Suprapubic skin (tissue), 4 donors: ENCODE measurements around the gene HDGF. TPM values are rescaled to one million over a fixed set of nuclear protein-coding genes. Genes with fewer than 3 reads are reported as not detected.

Experiments
- DNase-seq, 2 donors: peaks; one replicate each; pipeline ENCODE4 v3.0.0-alpha.2; 2019; ENCODE audit warnings: low spot score in 2 of 2
- H3K27ac ChIP-seq: fragments of 200-600 bp; sonication (generic); one replicate; pipeline ENCODE4 v1.5.1; 2019
- H3K27me3 ChIP-seq: fragments of 200-600 bp; sonication (generic); one replicate; pipeline ENCODE4 v1.5.1; 2019
- H3K36me3 ChIP-seq: fragments of 200-600 bp; sonication (generic); one replicate; pipeline ENCODE4 v1.5.1; 2019
- H3K4me1 ChIP-seq: fragments of 200-600 bp; sonication (generic); one replicate; pipeline ENCODE4 v1.5.1; 2019
- H3K4me3 ChIP-seq: fragments of 200-600 bp; sonication (generic); one replicate; pipeline ENCODE4 v1.5.1; 2019; ENCODE audit warnings: mild to moderate bottlenecking
- H3K9me3 ChIP-seq: fragments of 200-600 bp; sonication (generic); one replicate; pipeline ENCODE4 v1.5.1; 2019
- EP300 ChIP-seq: sonication (generic); formaldehyde crosslinking; IDR thresholded peaks from one replicate; pipeline ENCODE4 v1.6.1; 2017; ENCODE audit warnings: antibody characterized with exemption
- POLR2A ChIP-seq, 2 donors: fragments of 450-650 bp; IDR thresholded peaks; one replicate each; pipeline ENCODE4 v1.6.1; 2017; ENCODE audit warnings: antibody characterized with exemption in 2 of 2, mild to moderate bottlenecking in 2 of 2, moderate library complexity in 2 of 2
- POLR2AphosphoS5 ChIP-seq, 3 donors: sonication (generic); formaldehyde crosslinking; IDR thresholded peaks; one replicate each; pipeline ENCODE4 v1.6.1; 2017; ENCODE audit warnings: antibody characterized with exemption in 3 of 3
- WGBS: methylation state at CpG from one replicate; pipeline ENCODE4 v1.1.5; 2018; 5-methylcytosine and 5-hydroxymethylcytosine counted together
- total RNA-seq, 4 donors: library from RNA; depleted of rRNA; stranded (reverse); fragments of >200 nt; gene quantifications; one replicate each; pipeline ENCODE4 v1.1.0, GENCODE V29; 2016
- TF ChIP-seq, protein P1 (sequence below), 2 donors: fragments of 200-600 bp in 1 of 2; fragments of 450-650 bp in 1 of 2; sonication (generic) in 1 of 2; IDR thresholded peaks; one replicate each; pipeline ENCODE4 v1.5.1; 2016 to 2019; ENCODE audit warnings: antibody characterized with exemption in 2 of 2, mild to moderate bottlenecking in 1 of 2, moderate library complexity in 1 of 2

Gene HDGF
- total RNA-seq, 4 donors from 2014 or later: 178 to 250 (median 210) TPM

- TF ChIP-seq POLR2AphosphoS5 (IDR thresholded peaks at IDR 0.05) (no peak), POLR2A (IDR thresholded peaks at IDR 0.05) (no peak), EP300 (no peak)
- TF ChIP-seq, protein P1, sequence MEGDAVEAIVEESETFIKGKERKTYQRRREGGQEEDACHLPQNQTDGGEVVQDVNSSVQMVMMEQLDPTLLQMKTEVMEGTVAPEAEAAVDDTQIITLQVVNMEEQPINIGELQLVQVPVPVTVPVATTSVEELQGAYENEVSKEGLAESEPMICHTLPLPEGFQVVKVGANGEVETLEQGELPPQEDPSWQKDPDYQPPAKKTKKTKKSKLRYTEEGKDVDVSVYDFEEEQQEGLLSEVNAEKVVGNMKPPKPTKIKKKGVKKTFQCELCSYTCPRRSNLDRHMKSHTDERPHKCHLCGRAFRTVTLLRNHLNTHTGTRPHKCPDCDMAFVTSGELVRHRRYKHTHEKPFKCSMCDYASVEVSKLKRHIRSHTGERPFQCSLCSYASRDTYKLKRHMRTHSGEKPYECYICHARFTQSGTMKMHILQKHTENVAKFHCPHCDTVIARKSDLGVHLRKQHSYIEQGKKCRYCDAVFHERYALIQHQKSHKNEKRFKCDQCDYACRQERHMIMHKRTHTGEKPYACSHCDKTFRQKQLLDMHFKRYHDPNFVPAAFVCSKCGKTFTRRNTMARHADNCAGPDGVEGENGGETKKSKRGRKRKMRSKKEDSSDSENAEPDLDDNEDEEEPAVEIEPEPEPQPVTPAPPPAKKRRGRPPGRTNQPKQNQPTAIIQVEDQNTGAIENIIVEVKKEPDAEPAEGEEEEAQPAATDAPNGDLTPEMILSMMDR (IDR thresholded peaks at IDR 0.05): no peak
- H3K27ac ChIP-seq: no peak overlapping the region
- DNase-seq: no peak
- H3K27me3 ChIP-seq: no peaks in the 10 kb centered on the region
- peaks cover 12% of the 10 kb centered on the region for H3K4me1 ChIP-seq
- H3K36me3 ChIP-seq: peaks cover 45% of the 10 kb centered on the region
- no peaks in the 10 kb centered on the region for H3K9me3 ChIP-seq
- no peak overlapping the region for H3K4me3 ChIP-seq
These were observed 30.2 kb upstream of the HDGF start for GRCh38 chr1:156781585-156782186.

DNA sequence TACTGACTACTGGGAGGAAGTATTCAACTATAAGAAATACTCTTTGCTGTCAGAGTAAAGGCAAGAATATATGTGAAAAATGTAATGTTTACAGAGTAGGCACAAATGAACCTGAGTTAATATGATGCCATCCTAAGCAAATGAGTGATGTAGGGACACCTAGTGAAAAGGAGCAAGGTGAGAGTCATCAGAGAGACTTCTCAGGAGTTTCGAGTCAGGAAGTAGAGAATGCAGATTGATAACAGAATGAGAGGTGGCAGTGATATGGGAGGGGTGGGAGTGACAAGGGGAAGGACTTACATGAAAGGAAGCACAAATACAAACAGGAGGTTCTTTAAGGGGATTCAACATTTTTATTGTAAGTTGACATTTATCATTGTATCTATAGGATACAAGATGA, 26.1 kb upstream of the HDGF start:
- H3K36me3 ChIP-seq: peaks cover 9% of the 10 kb centered on the region
- H3K4me3 ChIP-seq: no peak overlapping the region
- no peak overlapping the region for H3K27ac ChIP-seq
- H3K4me1 ChIP-seq: peaks cover 23% of the 10 kb centered on the region
- H3K27me3 ChIP-seq: no peaks in the 10 kb centered on the region
- WGBS: 35% methylated on average over 1 of the region's 1 CpG
- no peaks in the 10 kb centered on the region for H3K9me3 ChIP-seq
- DNase-seq: no peak
- TF ChIP-seq POLR2A (IDR thresholded peaks at IDR 0.05): no peak
- TF ChIP-seq, protein P1 (IDR thresholded peaks at IDR 0.05): no peak
- TF ChIP-seq POLR2AphosphoS5 (IDR thresholded peaks at IDR 0.05): no peak
- TF ChIP-seq EP300: no peak

GRCh38 chr1:156776942-156777341, 25.5 kb upstream of the HDGF start:
- no peak for DNase-seq
- TF ChIP-seq, protein P1 (IDR thresholded peaks at IDR 0.05): no peak
- TF ChIP-seq POLR2A (IDR thresholded peaks at IDR 0.05) (no peak), EP300 (no peak), POLR2AphosphoS5 (IDR thresholded peaks at IDR 0.05) (no peak)
- no peak overlapping the region for H3K27ac ChIP-seq
- H3K4me3 ChIP-seq: no peak overlapping the region
- H3K4me1 ChIP-seq: peaks cover 28% of the 10 kb centered on the region
- no peaks in the 10 kb centered on the region for H3K9me3 ChIP-seq
- 56% methylated on average over 4 of the region's 4 CpGs for WGBS
- H3K27me3 ChIP-seq: no peaks in the 10 kb centered on the region
- H3K36me3 ChIP-seq: peaks cover 3% of the 10 kb centered on the region

DNA sequence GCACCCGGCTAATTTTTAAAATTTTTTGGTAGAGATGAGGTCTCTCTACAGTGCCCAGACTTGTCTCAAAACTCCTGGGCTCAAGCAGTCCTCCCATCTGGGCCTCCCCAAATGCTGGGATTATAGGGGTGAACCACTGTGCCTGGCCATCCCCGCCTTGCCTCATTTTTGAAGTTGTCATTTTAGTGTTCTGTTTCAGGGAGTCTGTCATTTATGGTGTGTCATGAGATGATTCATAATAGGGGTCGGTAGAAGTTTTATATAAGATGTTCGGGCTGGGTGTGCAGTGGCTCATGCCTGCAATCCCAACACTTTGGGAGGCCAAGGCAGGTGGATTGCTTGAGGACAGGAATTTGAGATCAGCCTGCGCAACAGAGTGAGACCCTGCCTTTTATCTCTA, 24.3 kb upstream of the HDGF start:
- Histone ChIP-seq H3K9me3 (no peaks in the 10 kb centered on the region), H3K4me3 (no peak overlapping the region), H3K36me3 (peaks cover 5% of the 10 kb centered on the region), H3K27ac (no peak overlapping the region), H3K27me3 (no peaks in the 10 kb centered on the region), H3K4me1 (peaks cover 28% of the 10 kb centered on the region)
- no peak for DNase-seq
- WGBS: 81% methylated on average over 5 of the region's 5 CpGs
- no peak for TF ChIP-seq POLR2AphosphoS5 (IDR thresholded peaks at IDR 0.05)
- TF ChIP-seq EP300: no peak
- TF ChIP-seq POLR2A (IDR thresholded peaks at IDR 0.05): no peak
- TF ChIP-seq, protein P1 (IDR thresholded peaks at IDR 0.05): no peak

DNA sequence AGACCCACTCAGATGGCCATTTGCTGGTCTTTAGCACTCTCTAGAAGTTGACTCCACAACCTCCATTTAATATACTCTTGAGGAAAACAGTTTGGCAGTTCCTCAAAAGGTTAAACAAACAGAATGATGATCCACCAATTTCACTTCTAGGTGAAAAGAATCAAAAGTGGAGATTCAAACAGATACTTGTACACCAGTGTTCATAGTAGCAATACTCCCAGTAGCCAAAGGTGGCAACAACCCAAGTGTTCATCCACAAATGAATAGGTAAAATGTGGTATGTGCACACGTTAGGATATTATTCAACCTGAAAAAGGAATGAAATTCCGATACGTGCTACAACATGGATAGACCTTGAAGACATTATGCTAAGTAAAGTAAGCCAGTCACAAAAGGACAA, 22.1 kb upstream of the HDGF start:
- Histone ChIP-seq H3K36me3 (peaks cover 11% of the 10 kb centered on the region), H3K27me3 (no peaks in the 10 kb centered on the region), H3K4me1 (peaks cover 50% of the 10 kb centered on the region), H3K9me3 (no peaks in the 10 kb centered on the region), H3K27ac (no peak overlapping the region), H3K4me3 (no peak overlapping the region)
- 81% methylated on average over 3 of the region's 3 CpGs for WGBS
- DNase-seq: no peak
- no peak for TF ChIP-seq EP300
- TF ChIP-seq, protein P1 (IDR thresholded peaks at IDR 0.05): no peak
- TF ChIP-seq POLR2A (IDR thresholded peaks at IDR 0.05): no peak
- no peak for TF ChIP-seq POLR2AphosphoS5 (IDR thresholded peaks at IDR 0.05)
